ENCODE measurements around the gene SOX4.

DNA sequence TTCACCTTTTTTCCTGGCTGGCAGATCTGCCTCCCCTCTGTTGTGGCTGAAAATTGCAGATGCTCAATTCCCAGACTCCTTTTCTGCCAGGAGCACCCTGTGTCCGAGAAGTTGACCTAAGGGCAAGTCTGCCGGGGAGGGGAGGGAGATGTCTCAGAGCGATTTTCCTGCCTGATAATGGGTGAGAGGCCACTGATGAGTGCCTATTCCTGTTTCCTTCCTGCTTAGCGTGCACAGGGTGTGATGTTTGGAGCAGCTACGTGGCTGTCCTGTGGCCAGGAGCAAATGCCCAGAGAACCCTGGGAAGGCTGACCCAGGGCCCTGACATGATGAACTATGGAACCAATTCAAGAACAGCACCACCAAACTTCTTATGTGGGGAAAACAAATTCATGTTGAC is 22.5 kb downstream of the SOX4 start:
- no peak for TF ChIP-seq EZH2 (IDR thresholded peaks at IDR 0.05; ENCODE audit: borderline replicate concordance, low read length)
- TF ChIP-seq, protein P1, sequence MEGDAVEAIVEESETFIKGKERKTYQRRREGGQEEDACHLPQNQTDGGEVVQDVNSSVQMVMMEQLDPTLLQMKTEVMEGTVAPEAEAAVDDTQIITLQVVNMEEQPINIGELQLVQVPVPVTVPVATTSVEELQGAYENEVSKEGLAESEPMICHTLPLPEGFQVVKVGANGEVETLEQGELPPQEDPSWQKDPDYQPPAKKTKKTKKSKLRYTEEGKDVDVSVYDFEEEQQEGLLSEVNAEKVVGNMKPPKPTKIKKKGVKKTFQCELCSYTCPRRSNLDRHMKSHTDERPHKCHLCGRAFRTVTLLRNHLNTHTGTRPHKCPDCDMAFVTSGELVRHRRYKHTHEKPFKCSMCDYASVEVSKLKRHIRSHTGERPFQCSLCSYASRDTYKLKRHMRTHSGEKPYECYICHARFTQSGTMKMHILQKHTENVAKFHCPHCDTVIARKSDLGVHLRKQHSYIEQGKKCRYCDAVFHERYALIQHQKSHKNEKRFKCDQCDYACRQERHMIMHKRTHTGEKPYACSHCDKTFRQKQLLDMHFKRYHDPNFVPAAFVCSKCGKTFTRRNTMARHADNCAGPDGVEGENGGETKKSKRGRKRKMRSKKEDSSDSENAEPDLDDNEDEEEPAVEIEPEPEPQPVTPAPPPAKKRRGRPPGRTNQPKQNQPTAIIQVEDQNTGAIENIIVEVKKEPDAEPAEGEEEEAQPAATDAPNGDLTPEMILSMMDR (IDR thresholded peaks at IDR 0.05; ENCODE audit: low read length): no peak
